HepG2 (cell line): ENCODE results near the gene TRIM37. TPM values are rescaled to one million over a fixed set of nuclear protein-coding genes. Genes with fewer than 3 reads are reported as not detected.

ENCODE experiments used
- ARNT ChIP-seq: fragments of 450-650 bp; IDR thresholded peaks from 2 replicates; pipeline ENCODE4 v1.6.1; 2017
- CC2D1A ChIP-seq: sonication (generic); formaldehyde crosslinking; IDR thresholded peaks from 2 replicates; pipeline ENCODE4 v1.8.1; 2023; ENCODE audit warnings: mild to moderate bottlenecking, missing genetic modification reagents
- LCORL ChIP-seq, 2 experiments: fragments of 450-650 bp in 1 of 2; sonication (generic) in 1 of 2; formaldehyde crosslinking in 1 of 2; IDR thresholded peaks; 2 replicates each; pipeline versions ENCODE4 v1.5.0 to v1.6.1; 2017 to 2020; ENCODE audit warnings: antibody characterized with exemption in 1 of 2, missing genetic modification reagents in 1 of 2
- MXI1 ChIP-seq: IDR thresholded peaks from 3 replicates; pipeline ENCODE4 v1.6.1; 2012; ENCODE audit warnings: low read depth, low read length, inconsistent platforms, borderline replicate concordance
- POLR2A ChIP-seq, 2 experiments: IDR thresholded peaks; 2 replicates each; pipeline ENCODE4 v1.6.1; 2011; ENCODE audit warnings: low read depth in 2 of 2, low read length in 2 of 2, mild to moderate bottlenecking in 1 of 2, moderate library complexity in 1 of 2; ENCODE audit not compliant: insufficient read depth in 1 of 2
- RARG ChIP-seq: sonication (generic); formaldehyde crosslinking; IDR thresholded peaks from 2 replicates; pipeline ENCODE4 v1.4.0; 2020; ENCODE audit warnings: low read depth, mild to moderate bottlenecking, missing genetic modification reagents
- RFXAP ChIP-seq: sonication (generic); formaldehyde crosslinking; IDR thresholded peaks from 2 replicates; pipeline ENCODE4 v1.4.0; 2020; ENCODE audit warnings: missing genetic modification reagents, borderline replicate concordance
- TCF7L2 ChIP-seq: IDR thresholded peaks from 2 replicates; pipeline ENCODE4 v1.6.1; 2011; ENCODE audit warnings: mild to moderate bottlenecking, low read depth, low read length, moderate library complexity
- TEAD3 ChIP-seq: optimal IDR thresholded peaks from 2 replicates; pipeline ENCODE3; 2016; ENCODE audit warnings: borderline replicate concordance
- THYN1 ChIP-seq: sonication (generic); formaldehyde crosslinking; IDR thresholded peaks from 2 replicates; pipeline ENCODE4 v1.8.1; 2023; ENCODE audit warnings: low read depth, mild to moderate bottlenecking, moderate library complexity, missing genetic modification reagents, borderline replicate concordance
- ZFY ChIP-seq: sonication (generic); formaldehyde crosslinking; IDR thresholded peaks from 2 replicates; pipeline ENCODE4 v1.4.0; 2020; ENCODE audit warnings: missing genetic modification reagents
- ZNF121 ChIP-seq: sonication (generic); formaldehyde crosslinking; IDR thresholded peaks from 2 replicates; pipeline ENCODE4 v1.5.0; 2020; ENCODE audit warnings: mild to moderate bottlenecking, missing genetic modification reagents
- ZNF567 ChIP-seq: sonication (generic); formaldehyde crosslinking; IDR thresholded peaks from 2 replicates; pipeline ENCODE4 v1.8.1; 2023; ENCODE audit warnings: mild to moderate bottlenecking, missing genetic modification reagents, borderline replicate concordance
- ZNF569 ChIP-seq: sonication (generic); formaldehyde crosslinking; IDR thresholded peaks from 2 replicates; pipeline ENCODE4 v1.5.0; 2020; ENCODE audit warnings: mild to moderate bottlenecking, missing genetic modification reagents, moderate library complexity, borderline replicate concordance
- ZNF773 ChIP-seq: sonication (generic); formaldehyde crosslinking; IDR thresholded peaks from 2 replicates; pipeline ENCODE4 v1.4.0; 2020; ENCODE audit warnings: missing genetic modification reagents, borderline replicate concordance
- polyA plus RNA-seq, 8 experiments: library from polyadenylated mRNA; depleted of rRNA in 3 of 8; stranded (reverse) in 7 of 8; unstranded in 1 of 8; fragments of >200 nt; fragmentation: Illumina TruSeq in 4 of 8; extraction: Trizol in 4 of 8; gene quantifications; 2 replicates each; pipeline versions ENCODE4 v1.2.1 to v1.2.3, GENCODE V29; 2011 to 2016; ENCODE audit warnings: low read depth in 4 of 8, missing spikeins in 1 of 8, mixed read lengths in 1 of 8; ENCODE audit not compliant: insufficient read depth in 1 of 8
- total RNA-seq, 5 experiments: library from RNA; depleted of rRNA; stranded (reverse); fragments of >200 nt; fragmentation: Illumina TruSeq; extraction: Trizol; gene quantifications; 2 replicates each; pipeline ENCODE4 v1.2.3, GENCODE V29; 2016; ENCODE audit warnings: low read depth in 1 of 5
- TF ChIP-seq, protein P1 (sequence below): sonication (generic); formaldehyde crosslinking; IDR thresholded peaks from 2 replicates; pipeline ENCODE4 v1.4.0; 2020; ENCODE audit warnings: missing genetic modification reagents, mild to moderate bottlenecking, borderline replicate concordance
- TF ChIP-seq, protein P2 (sequence below): sonication (generic); formaldehyde crosslinking; IDR thresholded peaks from 2 replicates; pipeline ENCODE4 v1.5.1; 2020; ENCODE audit warnings: missing genetic modification reagents, mild to moderate bottlenecking, borderline replicate concordance
- TF ChIP-seq, protein P3 (sequence below): sonication (generic); formaldehyde crosslinking; conservative IDR thresholded peaks from 2 replicates; pipeline ENCODE4 v1.4.0; 2020; ENCODE audit warnings: missing genetic modification reagents
- TF ChIP-seq, protein P4 (sequence below): sonication (generic); formaldehyde crosslinking; IDR thresholded peaks from 2 replicates; pipeline ENCODE4 v1.8.1; 2023; ENCODE audit warnings: mild to moderate bottlenecking, moderate library complexity, missing genetic modification reagents
- TF ChIP-seq, protein P5 (sequence below): sonication (generic); formaldehyde crosslinking; IDR thresholded peaks from 2 replicates; pipeline ENCODE4 v1.5.0; 2020; ENCODE audit warnings: missing genetic modification reagents

TRIM37 gene
- total and polyA plus RNA-seq, 2 of the 13 experiments (the other 11 are each of a cell fraction or from before 2014, with no cell fraction given): 12.4 to 39.1 TPM

DNA sequence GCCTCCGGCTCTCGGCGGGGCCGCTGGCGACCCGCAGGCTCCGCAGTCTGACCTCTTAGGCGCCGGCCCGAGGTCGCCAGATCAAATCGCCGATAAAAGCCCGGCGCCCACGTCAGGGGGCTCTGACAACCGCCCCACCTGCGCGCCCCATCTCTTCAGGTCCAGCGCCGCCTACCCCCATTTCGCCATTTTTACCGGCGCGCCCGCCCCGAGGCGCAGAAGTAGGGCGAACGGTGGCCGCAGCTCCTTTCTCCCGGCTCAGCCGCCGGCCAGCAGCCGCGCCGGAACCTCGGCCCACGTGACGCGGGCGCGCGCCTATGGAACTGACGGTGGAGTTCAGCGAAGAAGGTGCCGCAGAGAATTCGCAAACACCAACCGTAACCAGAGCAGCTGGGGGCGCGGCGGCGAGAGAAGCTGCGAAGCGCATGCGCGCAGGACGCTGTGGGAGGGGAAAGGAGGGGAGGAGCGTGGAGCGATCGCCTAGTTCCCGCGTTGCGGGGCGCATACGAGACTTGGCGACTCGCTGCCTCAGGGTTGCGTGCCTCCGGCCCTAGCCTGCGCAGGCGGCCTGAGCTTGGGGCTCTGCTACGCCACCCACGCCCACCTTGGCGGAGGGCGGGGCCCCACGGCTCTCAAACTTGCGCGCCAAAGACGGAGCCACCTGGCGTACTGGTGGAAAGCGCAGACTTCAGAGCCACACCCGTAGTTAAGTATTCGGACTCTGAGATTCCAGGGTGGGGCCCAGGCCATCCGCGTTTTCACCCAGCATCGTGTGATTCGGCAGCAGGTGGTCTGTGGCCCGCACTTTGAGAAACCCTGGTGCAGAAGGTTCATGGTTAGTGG lies at the start of gene TRIM37 (continued):
- no peak for TF ChIP-seq TCF7L2
- TF ChIP-seq POLR2A (IDR thresholded peaks at IDR 0.05; ENCODE audit: insufficient read depth in 1 of 2, low read depth in 2 of 2, low read length in 2 of 2): peak in 1 of 2 experiments; percentile 74
- TF ChIP-seq, protein P1, sequence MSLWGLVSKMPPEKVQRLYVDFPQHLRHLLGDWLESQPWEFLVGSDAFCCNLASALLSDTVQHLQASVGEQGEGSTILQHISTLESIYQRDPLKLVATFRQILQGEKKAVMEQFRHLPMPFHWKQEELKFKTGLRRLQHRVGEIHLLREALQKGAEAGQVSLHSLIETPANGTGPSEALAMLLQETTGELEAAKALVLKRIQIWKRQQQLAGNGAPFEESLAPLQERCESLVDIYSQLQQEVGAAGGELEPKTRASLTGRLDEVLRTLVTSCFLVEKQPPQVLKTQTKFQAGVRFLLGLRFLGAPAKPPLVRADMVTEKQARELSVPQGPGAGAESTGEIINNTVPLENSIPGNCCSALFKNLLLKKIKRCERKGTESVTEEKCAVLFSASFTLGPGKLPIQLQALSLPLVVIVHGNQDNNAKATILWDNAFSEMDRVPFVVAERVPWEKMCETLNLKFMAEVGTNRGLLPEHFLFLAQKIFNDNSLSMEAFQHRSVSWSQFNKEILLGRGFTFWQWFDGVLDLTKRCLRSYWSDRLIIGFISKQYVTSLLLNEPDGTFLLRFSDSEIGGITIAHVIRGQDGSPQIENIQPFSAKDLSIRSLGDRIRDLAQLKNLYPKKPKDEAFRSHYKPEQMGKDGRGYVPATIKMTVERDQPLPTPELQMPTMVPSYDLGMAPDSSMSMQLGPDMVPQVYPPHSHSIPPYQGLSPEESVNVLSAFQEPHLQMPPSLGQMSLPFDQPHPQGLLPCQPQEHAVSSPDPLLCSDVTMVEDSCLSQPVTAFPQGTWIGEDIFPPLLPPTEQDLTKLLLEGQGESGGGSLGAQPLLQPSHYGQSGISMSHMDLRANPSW (CRISPR knock-in tag): peak; percentile 98
- TF ChIP-seq, protein P2, sequence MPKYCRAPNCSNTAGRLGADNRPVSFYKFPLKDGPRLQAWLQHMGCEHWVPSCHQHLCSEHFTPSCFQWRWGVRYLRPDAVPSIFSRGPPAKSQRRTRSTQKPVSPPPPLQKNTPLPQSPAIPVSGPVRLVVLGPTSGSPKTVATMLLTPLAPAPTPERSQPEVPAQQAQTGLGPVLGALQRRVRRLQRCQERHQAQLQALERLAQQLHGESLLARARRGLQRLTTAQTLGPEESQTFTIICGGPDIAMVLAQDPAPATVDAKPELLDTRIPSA (CRISPR knock-in tag): no peak
- peak; percentile 89 for TF ChIP-seq TEAD3
- TF ChIP-seq ZNF121 (CRISPR knock-in tag): no peak
- TF ChIP-seq RFXAP: peak; percentile 89; the same call in 1 of the 2 replicates
- TF ChIP-seq CC2D1A (CRISPR knock-in tag): no peak
- no peak; the same call in 1 of the 2 replicates for TF ChIP-seq THYN1 (CRISPR knock-in tag)
- TF ChIP-seq, protein P3, sequence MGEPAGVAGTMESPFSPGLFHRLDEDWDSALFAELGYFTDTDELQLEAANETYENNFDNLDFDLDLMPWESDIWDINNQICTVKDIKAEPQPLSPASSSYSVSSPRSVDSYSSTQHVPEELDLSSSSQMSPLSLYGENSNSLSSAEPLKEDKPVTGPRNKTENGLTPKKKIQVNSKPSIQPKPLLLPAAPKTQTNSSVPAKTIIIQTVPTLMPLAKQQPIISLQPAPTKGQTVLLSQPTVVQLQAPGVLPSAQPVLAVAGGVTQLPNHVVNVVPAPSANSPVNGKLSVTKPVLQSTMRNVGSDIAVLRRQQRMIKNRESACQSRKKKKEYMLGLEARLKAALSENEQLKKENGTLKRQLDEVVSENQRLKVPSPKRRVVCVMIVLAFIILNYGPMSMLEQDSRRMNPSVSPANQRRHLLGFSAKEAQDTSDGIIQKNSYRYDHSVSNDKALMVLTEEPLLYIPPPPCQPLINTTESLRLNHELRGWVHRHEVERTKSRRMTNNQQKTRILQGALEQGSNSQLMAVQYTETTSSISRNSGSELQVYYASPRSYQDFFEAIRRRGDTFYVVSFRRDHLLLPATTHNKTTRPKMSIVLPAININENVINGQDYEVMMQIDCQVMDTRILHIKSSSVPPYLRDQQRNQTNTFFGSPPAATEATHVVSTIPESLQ (CRISPR knock-in tag): no peak
- peak; percentile 95 for TF ChIP-seq ZNF569
- TF ChIP-seq ZNF773 (CRISPR knock-in tag): 0 out of 2 replicates have a peak, but pooled peaks have one; percentile 79
- TF ChIP-seq ARNT: no peak
- TF ChIP-seq RARG (CRISPR knock-in tag): 0 out of 2 replicates have a peak, but pooled peaks have one; percentile 57
- TF ChIP-seq, protein P4, sequence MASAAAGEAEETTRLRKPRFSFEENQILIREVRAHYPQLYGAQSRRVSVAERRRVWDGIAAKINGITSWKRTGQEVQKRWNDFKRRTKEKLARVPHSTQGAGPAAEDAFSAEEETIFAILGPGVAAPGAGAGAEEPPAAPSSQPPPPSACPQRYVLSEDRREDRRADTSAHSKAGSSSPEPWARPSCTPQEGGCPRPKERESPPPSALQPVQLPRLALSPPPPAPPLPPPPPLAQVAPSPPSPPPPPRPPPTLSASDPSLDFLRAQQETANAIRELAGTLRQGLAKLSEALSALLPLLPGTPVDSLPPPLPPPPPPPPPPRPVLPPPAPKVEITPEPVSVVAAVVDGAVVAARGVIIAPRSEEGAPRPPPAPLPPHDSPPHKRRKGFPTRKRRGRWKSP (CRISPR knock-in tag): peak; percentile 99
- peak; percentile 100 for TF ChIP-seq MXI1
- peak; percentile 86 for TF ChIP-seq ZFY (CRISPR knock-in tag)
- TF ChIP-seq ZNF567 (CRISPR knock-in tag): 0 out of 2 replicates have a peak, but pooled peaks have one; percentile 16
- no peak for TF ChIP-seq LCORL (IDR thresholded peaks at IDR 0.05)
- peak; percentile 35; the same call in 1 of the 2 replicates for TF ChIP-seq LCORL (CRISPR knock-in tag; IDR thresholded peaks at IDR 0.05)
- TF ChIP-seq, protein P5, sequence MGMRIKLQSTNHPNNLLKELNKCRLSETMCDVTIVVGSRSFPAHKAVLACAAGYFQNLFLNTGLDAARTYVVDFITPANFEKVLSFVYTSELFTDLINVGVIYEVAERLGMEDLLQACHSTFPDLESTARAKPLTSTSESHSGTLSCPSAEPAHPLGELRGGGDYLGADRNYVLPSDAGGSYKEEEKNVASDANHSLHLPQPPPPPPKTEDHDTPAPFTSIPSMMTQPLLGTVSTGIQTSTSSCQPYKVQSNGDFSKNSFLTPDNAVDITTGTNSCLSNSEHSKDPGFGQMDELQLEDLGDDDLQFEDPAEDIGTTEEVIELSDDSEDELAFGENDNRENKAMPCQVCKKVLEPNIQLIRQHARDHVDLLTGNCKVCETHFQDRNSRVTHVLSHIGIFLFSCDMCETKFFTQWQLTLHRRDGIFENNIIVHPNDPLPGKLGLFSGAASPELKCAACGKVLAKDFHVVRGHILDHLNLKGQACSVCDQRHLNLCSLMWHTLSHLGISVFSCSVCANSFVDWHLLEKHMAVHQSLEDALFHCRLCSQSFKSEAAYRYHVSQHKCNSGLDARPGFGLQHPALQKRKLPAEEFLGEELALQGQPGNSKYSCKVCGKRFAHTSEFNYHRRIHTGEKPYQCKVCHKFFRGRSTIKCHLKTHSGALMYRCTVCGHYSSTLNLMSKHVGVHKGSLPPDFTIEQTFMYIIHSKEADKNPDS (CRISPR knock-in tag): 0 out of 2 replicates have a peak, but pooled peaks have one; percentile 77
